GM19467 (cell line): ENCODE results near the gene TSR3.

Source experiments
- ATAC-seq: cut with Tn5 transposase; IDR thresholded peaks from one replicate; pipeline ENCODE4 v1.9.1; 2021; ENCODE audit warnings: mild to moderate bottlenecking, moderate library complexity; ENCODE audit not compliant: unreplicated experiment

TSR3 gene

DNA sequence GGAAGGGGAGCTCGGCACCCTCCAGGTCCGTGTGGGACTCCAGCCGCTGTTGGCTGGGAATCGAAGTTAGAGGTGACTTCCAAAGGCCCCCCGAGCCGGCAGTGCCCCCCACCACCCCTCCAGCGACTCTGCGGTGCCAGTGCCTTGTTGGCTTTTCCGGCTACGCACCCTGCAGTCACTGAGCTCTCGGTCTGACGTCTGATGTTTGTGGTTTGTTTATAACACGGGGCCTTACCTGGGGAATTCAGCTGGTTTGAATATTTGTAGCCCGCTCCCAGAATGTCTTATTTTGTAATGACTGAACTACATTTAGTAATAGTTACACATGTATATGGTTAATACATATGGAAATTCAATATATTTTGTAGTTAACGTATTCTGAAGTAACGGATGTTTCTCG lies 25.3 kb downstream of the TSR3 start:
- ATAC-seq, result no peak

DNA sequence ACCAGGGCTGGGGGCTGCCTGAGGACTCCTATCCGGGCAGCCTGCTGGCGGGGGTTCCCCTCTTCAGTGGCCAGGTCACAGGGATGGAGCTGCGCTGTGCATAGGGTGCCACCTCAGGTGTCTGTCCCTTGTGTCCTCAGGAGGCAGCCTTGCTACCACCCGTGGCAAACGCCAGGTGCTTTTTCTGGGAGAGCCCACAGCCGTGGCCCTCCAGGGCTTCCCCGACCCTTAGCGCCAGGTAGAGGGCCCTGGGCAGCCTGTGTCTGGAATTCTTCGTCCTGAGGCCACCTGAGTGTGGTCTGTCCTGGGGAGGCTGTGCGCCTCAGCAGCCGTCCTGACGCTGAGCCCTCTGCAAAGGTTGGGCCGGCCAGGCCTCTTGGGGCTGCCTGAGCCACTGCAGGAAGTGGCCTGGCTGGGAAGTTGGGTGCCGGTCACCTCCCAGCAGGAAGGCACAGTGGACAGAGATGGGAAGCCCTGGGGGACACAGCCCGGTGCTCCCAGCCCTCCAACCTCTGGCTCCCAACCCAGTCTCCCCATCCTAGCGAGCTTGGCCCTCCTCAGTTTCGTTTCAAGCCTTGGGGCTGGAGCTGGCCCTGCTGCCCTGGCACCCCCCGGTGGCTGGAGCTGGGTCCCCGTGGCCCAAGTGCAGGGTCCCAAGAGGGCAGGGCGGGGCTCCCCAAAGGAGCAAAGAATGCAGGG lies 25.9 kb downstream of the TSR3 start:
- ATAC-seq, result no peak

DNA sequence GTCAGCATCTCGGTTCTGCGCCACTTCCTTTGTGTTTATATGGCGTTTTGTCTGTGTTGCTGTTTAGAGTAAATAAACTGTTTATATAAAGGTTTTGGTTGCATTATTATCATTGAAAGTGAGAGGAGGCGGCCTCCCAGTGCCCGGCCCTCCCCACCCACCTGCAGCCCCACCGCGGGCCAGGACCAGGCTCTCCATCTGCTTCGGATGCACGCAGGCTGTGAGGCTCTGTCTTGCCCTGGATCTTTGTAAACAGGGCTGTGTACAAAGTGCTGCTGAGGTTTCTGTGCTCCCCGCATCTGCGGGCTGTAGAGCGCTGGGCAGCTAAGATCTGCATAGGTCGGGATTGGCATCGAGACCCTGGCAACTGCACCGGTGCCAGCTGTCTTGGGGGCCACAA lies 26.4 kb downstream of the TSR3 start:
- ATAC-seq, result no peak

DNA sequence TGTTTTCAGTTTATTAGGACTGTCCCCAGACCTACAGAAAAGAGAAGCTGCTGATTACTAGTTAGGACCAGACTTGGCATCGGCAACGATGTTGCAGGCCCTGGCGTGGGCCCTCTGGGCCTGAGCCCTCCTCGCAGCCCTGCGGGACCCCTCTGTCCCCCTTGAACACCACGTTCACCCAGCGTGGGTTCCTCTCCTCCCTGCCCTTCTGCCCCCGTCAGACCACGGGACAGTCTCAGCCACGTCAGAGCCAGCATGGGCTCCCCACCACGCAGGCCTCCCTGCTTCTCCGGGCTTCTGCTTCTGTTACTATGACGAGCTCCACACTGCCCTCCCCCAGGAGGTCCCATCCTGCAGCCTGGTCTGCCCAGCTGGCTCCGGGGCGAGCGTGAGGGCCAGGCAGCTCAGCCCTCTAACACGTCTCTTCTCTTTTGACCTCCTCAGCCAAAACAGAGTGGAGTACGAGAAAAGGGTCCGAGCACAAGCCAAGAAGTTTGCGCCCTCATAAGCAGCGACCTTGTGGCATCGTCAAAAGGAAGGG lies 27.3 kb downstream of the TSR3 start:
- no peak for ATAC-seq

DNA sequence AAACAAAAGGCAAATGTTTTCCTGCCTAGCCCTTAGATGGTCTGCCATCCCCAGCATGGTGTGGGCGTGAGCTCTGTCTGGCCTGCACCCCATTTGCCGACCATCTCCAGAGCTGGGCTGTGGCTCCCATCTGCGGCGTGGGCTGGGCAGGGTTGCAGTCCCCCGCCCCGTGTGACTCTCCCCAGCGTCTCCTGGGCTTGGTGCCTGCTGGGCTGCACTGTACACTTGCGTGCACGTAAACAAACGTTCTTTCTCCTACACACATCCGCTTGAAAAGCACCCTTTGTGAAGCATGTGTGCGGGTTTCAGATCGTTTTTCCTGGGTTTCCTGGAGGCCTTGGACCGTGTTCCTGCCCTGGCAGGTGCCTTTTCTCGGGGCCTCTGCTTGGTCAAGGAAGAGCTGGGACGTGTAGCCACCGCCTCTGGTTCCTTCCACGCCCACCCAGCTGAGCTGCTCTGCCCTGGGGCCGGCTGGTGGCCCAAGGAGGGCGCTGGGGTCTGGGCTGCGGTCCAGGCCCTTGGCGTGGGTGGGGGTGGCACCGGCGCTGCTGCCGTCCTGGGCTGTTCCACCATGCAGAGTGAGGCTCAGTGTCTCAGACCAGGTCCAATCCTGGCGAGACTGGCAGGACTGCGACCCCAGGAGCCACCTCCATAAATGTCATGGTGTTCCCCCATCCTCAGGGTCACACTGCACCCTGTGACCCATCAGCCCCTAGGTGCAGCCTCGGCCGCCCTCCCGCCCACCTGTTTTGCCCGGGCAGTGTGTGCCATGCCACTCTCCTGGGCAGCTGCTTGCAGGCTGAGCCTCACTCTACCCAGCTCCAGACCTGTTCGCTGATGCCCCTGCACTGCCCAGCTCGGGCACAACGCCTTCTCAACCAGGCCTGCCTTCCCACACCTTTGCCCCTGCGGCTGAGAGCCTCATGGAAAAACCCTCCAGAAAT lies 28.1 kb downstream of the TSR3 start:
- no peak for ATAC-seq

DNA sequence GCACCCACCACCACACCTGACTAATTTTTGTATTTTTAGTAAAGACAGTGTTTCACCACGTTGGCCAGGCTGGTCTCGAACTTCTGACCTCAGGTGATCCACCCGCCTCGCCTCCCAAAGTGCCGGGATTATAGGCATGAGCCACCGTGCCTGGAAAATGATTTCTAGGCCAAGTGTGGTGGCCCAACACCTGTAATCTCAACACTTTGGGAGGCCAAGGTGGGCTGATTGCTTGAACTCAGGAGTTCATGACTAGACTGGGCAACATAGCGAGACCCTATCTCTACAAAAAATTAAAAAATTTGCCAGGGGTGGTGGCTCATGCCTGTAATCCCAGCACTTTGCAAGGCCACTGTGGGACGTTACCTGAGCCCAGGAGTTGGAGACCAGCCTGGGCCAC lies 29.3 kb downstream of the TSR3 start:
- no peak for ATAC-seq

DNA sequence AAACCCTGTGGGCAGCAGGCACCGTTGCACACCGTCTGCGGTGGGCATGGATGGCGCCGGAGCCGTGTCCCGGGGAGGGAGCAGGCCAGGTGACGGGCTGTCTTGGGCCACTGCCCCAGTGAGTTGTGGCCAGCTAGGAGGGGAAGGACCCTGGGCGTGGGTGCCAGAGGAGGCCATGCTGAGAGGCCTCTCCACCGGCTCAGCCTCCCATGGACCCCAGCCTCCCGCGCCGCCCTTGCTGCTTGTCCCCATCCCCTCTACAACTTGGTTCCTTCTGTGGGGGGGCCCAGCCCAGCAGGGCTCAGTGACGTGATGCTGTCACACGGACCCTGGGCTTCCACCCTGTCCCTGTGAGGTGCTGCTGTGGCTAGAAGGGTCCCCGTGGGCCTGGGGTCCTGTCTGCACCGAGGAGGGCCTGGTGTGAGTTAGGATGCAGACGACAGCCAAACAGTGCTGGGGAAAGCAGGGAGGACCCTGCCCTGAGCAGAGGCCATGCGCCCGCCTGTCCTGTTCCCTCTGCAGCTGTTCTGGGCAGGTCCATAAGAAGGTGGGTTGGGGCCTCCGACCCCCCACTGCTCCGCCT lies 30.9 kb downstream of the TSR3 start:
- ATAC-seq, result no peak

DNA sequence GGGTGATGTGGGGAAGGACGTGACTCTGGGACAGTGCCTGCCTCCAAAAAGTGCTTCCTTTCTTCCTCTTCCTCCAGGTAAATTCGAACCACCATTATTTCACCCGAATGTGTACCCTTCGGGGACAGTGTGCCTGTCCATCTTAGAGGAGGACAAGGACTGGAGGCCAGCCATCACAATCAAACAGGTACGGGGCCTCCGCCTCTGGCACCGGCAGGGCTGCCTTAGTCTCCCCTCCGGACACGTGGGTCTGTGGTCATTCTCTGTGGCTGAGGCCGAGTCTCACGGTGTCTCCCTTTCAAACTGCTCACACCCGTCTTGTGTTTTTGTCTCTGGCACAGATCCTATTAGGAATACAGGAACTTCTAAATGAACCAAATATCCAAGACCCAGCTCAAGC lies 31.6 kb downstream of the TSR3 start:
- no peak for ATAC-seq

DNA sequence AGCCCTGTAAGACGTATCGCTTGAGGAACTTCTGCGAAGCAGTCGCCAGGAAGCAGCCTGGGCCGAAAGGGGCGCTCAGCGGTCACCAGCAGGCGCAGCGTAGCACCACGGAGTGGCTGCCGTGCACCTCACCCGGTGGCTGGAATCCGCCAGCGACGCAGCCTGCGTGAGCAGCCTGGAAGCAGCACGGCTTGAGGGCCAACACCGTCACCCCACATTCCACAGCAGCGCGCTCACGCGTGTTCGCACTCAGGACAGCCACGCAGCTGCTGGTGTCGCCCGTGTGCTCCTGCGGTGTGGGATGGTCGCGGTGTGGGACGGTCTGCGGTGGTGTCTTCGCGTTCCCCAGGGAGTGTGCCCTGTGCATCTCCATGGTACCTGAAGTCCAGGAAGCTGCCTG lies 32.6 kb downstream of the TSR3 start:
- no peak for ATAC-seq

DNA sequence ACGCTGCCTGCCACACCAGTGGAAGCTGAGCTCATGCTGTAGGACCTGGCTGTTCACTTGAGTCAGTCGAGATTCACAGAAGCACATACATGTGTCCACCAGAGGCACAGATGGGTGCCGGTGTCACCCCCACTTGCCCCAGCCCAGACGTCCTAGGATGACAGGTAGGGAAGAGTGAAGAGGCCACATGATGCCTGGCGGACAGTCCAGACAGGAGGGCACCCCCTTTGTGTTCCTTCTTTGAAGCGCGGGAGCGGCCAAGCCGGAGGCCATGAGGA lies 33.5 kb downstream of the TSR3 start:
- ATAC-seq, result no peak

DNA sequence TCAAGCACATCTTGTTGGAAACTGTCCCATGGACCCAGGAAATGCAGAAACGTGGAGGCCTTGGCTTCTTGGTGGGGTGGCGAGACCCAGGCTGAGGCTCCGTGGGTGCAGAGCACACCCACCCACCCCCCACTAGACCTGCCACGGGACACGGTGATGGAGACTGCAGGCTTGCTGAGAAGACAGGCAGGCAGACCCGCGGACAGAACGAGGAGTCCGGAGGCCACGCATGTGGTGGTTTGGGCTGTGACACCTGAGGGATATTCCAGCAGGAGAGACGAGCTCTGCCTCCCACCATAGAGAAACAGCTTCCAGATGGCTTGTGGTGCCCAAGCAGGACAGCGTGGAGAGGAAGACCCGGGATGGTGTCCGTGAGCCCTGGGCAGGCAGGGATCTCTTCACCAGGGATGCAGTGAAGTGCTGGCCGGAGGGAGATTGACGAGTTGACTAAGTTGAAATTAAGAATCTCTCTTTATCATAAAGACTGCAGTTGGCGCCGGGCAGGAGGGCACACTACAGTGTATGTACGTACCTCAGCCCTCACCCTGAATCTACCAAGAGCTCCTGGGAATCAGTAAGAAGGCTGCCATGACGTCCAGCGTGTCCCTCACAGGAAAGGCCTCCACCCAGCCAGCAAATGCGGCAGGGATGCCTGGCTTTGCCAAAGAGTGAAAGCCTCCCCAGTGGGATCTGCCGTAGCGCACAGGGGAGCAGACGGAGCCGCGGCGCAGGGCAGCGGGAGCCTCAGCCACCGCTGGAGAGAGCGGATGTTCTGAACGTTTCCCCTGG lies 34.0 kb downstream of the TSR3 start:
- no peak for ATAC-seq

DNA sequence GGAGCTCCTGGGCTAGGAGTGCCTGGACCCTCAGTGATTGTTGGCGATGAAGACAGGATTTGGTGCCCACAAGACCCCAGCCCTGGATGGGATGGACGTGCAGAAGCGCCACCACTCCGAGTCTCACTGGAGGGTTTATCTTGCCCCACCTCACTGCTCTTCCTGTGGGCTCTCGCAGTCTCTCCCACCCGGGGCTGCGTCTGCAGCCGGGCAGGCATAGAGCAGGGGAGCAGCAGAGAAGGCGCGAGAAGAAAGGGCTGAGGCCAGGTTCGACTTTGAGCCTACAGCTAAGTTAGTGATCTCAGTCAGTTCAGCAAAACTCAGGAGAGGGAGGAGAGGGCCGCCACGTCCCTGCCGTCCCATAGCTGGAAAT lies 35.7 kb downstream of the TSR3 start:
- no peak for ATAC-seq

DNA sequence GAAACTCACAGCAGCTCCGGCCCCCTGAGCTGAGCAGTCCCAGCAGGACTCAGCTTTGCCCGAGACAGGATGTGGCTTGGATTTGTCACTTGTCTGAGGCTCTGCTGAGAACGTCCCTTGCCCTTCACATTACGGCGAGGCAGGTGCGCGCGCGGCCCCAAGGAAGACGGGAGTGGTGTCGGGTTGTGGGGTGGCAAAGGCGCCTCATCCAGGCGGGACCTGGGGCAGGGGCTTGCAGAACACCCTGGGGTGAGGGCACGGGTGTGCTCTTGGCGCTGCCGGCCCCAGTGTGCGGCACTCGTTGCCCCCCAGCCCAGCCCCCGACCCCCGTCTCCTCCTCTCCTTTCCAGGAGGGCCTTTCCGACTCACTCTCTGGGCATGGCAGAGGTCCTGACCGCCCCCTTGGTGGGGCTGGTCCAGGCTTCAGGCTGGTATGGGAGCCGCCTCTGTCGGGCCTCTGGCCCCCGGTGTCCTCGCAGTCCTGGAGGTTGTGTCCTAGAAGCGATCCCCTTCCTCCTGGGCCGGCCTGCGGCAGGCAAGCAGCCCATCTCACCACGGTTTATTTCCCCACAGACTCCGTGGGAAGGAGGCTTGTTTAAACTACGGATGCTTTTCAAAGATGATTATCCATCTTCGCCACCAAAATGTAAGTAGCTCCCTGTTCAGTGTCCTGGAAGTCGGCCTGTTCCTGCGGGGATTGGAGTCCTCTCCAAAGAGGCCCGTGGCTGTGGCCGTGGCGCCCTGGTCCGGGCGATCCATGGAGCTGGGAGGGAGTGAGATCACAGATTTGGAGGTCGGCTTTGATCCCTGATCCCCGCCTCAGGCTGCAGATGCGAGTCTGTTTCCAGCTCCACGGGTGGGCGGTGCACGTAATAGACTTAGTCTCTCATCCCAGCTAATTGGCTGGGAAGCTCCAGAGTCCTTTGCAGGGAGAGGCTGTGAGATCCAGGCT lies 36.3 kb downstream of the TSR3 start:
- no peak for ATAC-seq

DNA sequence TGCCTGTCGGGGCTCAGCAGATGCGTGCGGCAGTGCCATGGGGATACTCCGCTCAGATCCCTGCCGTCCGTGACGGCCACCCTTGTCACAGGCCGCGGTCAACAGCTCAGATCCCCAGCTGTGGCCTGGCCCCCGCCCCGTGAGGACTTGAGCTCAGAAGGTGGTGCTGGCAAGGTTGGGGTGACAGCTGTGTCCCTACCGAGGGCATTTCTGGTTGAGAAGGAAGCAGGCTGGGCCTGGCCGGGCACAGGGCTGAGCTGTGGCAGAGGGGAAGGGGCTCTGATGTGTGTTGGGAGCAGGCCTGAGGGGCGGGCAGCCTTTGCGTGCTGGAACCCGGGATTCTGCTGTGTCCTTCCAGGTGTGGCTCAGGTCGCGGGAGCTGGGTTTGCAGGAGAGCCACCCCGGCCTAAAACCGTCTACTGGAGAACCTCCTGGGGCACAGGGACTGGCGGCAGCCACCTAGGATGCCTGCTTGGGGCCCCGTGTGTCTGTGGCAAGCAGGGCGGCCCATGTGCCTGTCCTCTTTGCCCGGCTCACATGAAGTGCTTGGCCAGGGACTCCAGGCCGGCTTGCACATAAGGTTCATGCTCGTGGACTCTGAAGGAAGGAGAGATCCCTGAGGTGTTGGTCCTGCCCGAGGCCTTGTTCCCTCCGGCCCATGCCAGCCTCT lies 37.1 kb downstream of the TSR3 start:
- ATAC-seq, result no peak

DNA sequence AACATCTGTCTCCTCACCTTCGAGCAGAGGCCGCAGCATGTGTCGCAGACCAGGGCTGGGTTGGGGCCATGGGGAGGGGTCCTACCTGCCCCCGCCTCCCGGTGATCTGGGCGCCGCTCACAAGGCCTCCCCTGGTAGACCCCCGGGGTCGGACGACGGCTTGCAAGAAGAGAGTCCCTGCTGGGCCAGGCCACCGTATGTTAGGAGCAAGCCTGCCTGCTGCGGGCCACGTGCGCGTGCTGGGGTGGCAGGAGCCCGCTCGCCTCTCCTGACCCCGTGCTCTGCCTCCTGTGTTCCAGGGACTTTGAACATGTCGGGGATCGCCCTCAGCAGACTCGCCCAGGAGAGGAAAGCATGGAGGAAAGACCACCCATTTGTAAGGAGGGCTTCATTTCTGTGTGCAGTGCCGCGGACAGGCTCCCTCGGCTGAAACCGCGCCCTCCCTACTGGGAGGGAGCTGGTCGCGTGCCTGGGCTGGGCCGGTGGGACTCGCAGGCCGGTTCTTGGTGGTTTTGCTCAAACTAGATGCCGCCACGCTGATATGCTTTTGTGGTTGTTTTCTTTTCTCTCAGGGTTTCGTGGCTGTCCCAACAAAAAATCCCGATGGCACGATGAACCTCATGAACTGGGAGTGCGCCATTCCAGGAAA lies 37.8 kb downstream of the TSR3 start:
- no peak for ATAC-seq

DNA sequence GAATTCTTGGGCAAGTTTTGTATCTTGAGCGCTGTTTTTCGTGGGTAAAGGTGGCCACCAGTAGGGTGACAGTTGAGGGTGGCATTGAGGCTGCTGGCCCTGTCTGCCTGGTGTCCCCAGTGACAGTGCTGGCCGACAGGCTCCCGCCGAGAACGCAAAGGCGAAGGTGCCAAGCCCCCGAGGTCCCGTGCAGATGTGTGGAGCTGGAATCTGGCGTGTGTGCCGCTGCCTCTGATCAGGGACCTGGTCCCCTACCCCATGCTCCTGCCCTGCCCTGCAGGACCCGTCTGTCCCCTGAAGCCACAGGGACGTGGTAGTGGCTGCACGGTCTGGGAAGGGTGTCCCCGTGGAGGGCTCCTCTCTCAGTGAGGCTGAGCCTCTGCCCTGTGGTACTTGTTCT lies 38.8 kb downstream of the TSR3 start:
- no peak for ATAC-seq

DNA sequence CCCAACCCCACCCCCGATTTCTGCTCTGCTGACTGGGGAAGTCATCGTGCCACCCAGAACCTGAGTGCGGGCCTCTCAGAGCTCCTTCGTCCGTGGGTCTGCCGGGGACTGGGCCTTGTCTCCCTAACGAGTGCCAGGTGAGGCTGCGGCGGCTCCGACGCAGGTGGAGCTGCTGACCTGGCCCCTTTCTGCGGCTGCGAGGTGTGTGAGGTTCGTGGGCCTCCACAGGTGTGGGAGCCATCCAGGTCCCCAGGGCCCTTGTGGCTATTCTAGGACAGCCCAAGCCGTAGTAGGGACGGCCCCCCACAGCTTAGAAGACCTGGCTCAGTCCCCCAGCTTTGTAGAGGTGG lies 39.2 kb downstream of the TSR3 start:
- no peak for ATAC-seq

DNA sequence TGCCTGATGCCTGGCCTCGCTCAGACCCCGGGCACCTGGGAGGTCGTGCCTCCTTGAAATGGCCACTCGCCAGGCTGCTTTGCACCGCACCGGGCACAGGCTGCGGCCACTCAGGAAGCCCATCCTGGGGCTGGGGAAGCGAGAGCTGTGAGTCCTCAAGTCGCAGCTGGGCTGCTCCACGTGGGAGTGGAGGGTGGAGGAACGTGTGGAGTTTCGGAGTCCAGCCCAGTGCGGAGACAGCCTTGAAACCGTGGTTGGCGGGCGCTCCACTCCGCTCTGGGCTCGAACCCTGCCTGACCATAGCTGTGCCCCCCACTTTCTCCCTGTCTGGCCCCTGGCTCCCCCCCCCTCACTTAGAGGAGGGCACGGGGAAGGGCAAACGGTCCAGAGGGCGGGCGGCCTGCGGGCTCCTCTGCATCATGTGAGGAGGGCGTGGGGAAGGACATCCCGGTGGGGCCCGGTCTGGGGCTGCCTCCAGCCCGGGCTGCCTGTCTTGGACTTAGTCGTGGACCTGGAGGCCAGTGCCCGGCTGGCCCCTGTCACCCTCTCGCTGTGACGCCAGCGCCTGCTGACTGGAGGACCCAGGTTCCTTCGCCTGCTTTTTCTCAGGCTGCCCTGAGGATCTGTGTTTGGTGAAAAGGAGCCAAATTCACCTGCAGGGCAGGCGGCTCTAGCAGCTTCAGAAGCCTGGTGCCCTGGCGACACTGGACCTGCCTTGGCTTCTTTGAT lies 39.8 kb downstream of the TSR3 start:
- no peak for ATAC-seq
